Transverse colon (tissue), 4 donors: Measurements from ENCODE around the gene PPP1R3A.

Experiments
- POLR2A ChIP-seq: fragments of 450-650 bp; IDR thresholded peaks from one replicate; pipeline ENCODE4 v1.6.1; 2016; ENCODE audit warnings: antibody characterized with exemption, mild to moderate bottlenecking, moderate library complexity
- POLR2AphosphoS5 ChIP-seq, 3 donors: sonication (generic); formaldehyde crosslinking; IDR thresholded peaks; one replicate each; pipeline ENCODE4 v1.6.1; 2016; ENCODE audit warnings: antibody characterized with exemption in 3 of 3
- TF ChIP-seq, protein P1 (sequence below), 5 experiments: fragments of 200-600 bp in 3 of 5; fragments of 450-650 bp in 2 of 5; sonication (generic) in 3 of 5; IDR thresholded peaks; 1 replicate in 2 of 5; 2 replicates in 3 of 5; pipeline ENCODE4 v1.5.1; 2016 to 2017; ENCODE audit warnings: antibody characterized with exemption in 5 of 5, inconsistent platforms in 3 of 5, mild to moderate bottlenecking in 2 of 5, moderate library complexity in 1 of 5

DNA sequence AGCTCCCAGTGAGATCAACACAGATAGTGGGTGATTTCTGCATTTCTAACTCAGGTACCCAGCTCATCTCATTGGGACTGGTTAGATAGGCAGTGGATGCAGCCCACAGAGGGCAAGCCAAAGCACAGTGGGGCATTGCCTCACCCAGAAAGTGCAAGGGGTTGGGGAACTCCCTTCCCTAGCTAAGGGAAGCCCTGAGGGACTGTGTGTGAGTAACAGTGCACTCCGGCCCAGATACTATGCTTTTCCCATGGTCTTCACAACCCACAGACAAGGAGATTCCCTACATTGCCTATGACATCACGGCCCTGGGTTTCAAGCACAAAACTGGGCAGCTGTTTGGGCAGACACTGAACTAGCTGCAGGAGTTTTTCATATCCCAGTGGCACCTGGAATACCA is 62.8 kb downstream of the PPP1R3A start:
- TF ChIP-seq, protein P1, sequence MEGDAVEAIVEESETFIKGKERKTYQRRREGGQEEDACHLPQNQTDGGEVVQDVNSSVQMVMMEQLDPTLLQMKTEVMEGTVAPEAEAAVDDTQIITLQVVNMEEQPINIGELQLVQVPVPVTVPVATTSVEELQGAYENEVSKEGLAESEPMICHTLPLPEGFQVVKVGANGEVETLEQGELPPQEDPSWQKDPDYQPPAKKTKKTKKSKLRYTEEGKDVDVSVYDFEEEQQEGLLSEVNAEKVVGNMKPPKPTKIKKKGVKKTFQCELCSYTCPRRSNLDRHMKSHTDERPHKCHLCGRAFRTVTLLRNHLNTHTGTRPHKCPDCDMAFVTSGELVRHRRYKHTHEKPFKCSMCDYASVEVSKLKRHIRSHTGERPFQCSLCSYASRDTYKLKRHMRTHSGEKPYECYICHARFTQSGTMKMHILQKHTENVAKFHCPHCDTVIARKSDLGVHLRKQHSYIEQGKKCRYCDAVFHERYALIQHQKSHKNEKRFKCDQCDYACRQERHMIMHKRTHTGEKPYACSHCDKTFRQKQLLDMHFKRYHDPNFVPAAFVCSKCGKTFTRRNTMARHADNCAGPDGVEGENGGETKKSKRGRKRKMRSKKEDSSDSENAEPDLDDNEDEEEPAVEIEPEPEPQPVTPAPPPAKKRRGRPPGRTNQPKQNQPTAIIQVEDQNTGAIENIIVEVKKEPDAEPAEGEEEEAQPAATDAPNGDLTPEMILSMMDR (IDR thresholded peaks at IDR 0.05) = no peak
- no peak for TF ChIP-seq POLR2A
- TF ChIP-seq POLR2AphosphoS5 (IDR thresholded peaks at IDR 0.05) = no peak
